ENCODE measurements around the gene ALCAM. TPM values are rescaled to one million over a fixed set of nuclear protein-coding genes. Genes with fewer than 3 reads are reported as not detected.
A peak's percentile ranks its signal among the peaks of the same experiment; 100 is the strongest.

ALCAM gene
- total and polyA plus RNA-seq, 4 donors, result 35.4 to 154 (median 80.7) TPM

DNA sequence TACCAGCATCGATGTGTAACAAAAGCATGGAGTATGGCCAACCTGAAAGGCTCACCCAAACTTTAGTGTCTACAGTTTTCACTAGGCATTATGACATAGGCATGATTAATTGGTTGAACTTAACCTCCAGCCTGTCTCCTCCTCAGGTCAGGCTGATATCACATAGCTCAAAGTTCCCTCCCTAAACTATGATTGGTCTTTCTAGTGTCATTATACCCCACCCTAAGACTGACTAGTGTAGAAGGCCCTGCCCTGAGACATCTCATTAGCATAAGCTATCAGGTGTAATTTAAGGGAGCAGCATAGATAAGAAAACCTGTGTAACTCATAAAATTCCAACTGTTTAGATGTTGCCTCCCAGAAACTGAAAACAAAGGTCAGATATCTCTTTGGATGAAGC is 195.2 kb downstream of the ALCAM start:
- no peaks in the 10 kb centered on the region for H3K9me3 ChIP-seq (ENCODE audit: control insufficient read depth, low read length)
- peaks cover 0 to 1% of the 10 kb centered on the region in 2 donors for H3K36me3 ChIP-seq (ENCODE audit: control insufficient read depth in 1 of 2, insufficient read depth in 2 of 2, low read length in 1 of 2)
- H3K27ac ChIP-seq (ENCODE audit: low read depth in 1 of 2, low read length in 2 of 2), result no peak overlapping the region
- no peaks in the 10 kb centered on the region for H3K27me3 ChIP-seq (ENCODE audit: control insufficient read depth in 1 of 2, insufficient read depth in 2 of 2, low read length in 1 of 2)
- intact Hi-C loops (cut with DNase I), result no loop called here
- DNase-seq, result no peak
- WGBS, 2 donors, result 94 to 95% methylated on average over 1 of the region's 1 CpG
- H3K4me1 ChIP-seq (ENCODE audit: control insufficient read depth in 1 of 2, insufficient read depth in 2 of 2, low read length in 2 of 2), result no peaks in the 10 kb centered on the region
- no peak for ATAC-seq (ENCODE audit: low FRiP score)
- no peak overlapping the region for H3K4me3 ChIP-seq (ENCODE audit: low read length in 2 of 2)

DNA sequence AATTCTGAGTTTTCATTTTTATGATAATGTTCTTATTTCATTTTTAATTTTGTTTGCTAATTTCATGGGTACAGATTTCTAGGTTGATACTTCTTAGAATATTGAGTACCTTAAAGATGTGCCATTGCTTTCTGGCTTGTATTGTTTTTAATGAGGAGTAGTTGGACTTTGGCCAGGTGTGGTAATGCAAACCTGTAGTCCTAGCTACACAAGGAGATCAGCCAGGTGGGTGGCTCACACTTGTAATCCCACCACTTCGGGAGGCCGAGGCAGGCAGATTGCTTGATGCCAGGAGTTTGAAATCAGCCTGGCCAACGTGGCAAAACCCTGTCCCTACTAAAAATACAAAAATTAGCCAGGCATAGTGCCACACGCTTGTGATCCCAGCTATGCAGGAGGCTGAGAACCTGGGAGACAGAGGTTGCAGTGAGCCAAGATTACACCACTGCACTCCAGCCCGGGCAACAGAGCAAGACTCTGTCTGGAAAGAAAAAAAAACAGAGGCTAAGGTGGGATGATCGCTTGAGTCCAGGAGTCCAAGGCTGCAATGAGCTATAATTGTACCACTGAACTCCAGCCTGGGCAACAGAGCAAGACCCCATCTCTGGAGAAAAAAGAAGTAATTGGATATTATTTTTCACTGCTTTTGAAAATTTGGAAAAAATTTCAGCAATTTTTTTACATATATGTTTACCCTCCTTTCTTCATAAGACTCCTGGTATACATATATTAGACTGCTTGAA is 198.0 kb downstream of the ALCAM start:
- H3K4me3 ChIP-seq (ENCODE audit: low read length in 2 of 2), result no peak overlapping the region
- intact Hi-C loops (cut with DNase I), result no loop called here
- H3K27me3 ChIP-seq (ENCODE audit: control insufficient read depth in 1 of 2, insufficient read depth in 2 of 2, low read length in 1 of 2), result no peaks in the 10 kb centered on the region
- H3K9me3 ChIP-seq (ENCODE audit: control insufficient read depth, low read length), result no peaks in the 10 kb centered on the region
- H3K36me3 ChIP-seq (ENCODE audit: control insufficient read depth in 1 of 2, insufficient read depth in 2 of 2, low read length in 1 of 2), result no peaks in the 10 kb centered on the region
- no peaks in the 10 kb centered on the region for H3K4me1 ChIP-seq (ENCODE audit: control insufficient read depth in 1 of 2, insufficient read depth in 2 of 2, low read length in 2 of 2)
- 28 to 34% methylated on average over 6 of the region's 6 CpGs for WGBS, 2 donors
- H3K27ac ChIP-seq (ENCODE audit: low read depth in 1 of 2, low read length in 2 of 2), result no peak overlapping the region
- DNase-seq (peak in 1 of 2 donors; percentile 37), ATAC-seq (ENCODE audit: low FRiP score) (no peak)

DNA sequence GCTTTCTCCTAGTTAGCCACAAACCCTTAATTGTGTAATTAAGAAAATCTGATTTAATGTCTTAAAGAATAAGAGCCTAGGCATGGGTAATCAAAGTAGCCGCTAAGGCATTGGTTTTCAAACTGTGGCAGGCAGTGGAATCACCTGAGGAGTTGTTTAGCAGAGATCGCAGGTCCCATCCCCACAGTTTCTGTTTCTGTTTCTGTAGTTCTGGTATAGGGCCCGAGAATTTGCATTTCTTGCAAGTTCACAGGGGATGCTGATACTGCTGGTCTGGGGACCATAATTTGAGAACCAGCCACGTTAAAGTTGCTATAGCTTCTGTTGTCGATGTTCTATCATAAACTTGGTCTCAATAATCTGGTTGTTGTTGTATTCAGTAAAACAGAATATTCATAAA is 204.3 kb downstream of the ALCAM start:
- WGBS, 2 donors, result 95% methylated on average over 5 of the region's 5 CpGs

DNA sequence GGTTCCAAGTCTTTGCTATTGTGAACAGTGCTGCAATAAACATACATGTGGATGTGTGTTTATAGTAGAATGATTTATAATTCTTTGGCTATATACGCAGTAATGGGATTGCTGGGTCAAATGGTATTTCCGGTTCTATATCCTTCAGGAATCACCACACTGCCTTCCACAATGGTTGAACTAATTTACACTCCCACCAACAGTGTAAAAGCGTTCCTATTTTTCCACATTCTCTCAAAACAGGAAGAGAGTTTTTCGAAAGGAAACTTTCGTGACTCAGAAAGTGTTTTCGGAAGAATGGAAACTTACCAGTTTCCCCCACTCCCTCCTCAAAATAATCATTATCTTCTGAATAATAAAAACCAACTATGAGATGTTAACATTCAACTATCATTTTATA is 205.8 kb downstream of the ALCAM start:
- intact Hi-C loops (cut with DNase I), result no loop called here
- Histone ChIP-seq H3K4me1 (ENCODE audit: control insufficient read depth in 1 of 2, insufficient read depth in 2 of 2, low read length in 2 of 2) (no peaks in the 10 kb centered on the region), H3K27me3 (ENCODE audit: control insufficient read depth in 1 of 2, insufficient read depth in 2 of 2, low read length in 1 of 2) (no peaks in the 10 kb centered on the region), H3K9me3 (ENCODE audit: control insufficient read depth, low read length) (no peaks in the 10 kb centered on the region), H3K36me3 (ENCODE audit: control insufficient read depth in 1 of 2, insufficient read depth in 2 of 2, low read length in 1 of 2) (peaks cover 0 to 5% of the 10 kb centered on the region in 2 donors), H3K27ac (ENCODE audit: low read depth in 1 of 2, low read length in 2 of 2) (no peak overlapping the region), H3K4me3 (ENCODE audit: low read length in 2 of 2) (no peak overlapping the region)
- ATAC-seq (ENCODE audit: low FRiP score) (no peak), DNase-seq (no peak)
- 94 to 96% methylated on average over 6 of the region's 6 CpGs for WGBS, 2 donors

More for the DNA sequence above, 204.3 kb downstream of the ALCAM start:
- Histone ChIP-seq H3K9me3 (ENCODE audit: control insufficient read depth, low read length) (no peaks in the 10 kb centered on the region), H3K36me3 (ENCODE audit: control insufficient read depth in 1 of 2, insufficient read depth in 2 of 2, low read length in 1 of 2) (peaks cover 0 to 5% of the 10 kb centered on the region in 2 donors), H3K4me1 (ENCODE audit: control insufficient read depth in 1 of 2, insufficient read depth in 2 of 2, low read length in 2 of 2) (no peaks in the 10 kb centered on the region), H3K27me3 (ENCODE audit: control insufficient read depth in 1 of 2, insufficient read depth in 2 of 2, low read length in 1 of 2) (no peaks in the 10 kb centered on the region), H3K4me3 (ENCODE audit: low read length in 2 of 2) (no peak overlapping the region), H3K27ac (ENCODE audit: low read depth in 1 of 2, low read length in 2 of 2) (no peak overlapping the region)
- DNase-seq (no peak), ATAC-seq (ENCODE audit: low FRiP score) (no peak)
- intact Hi-C loops (cut with DNase I), result no loop called here

DNA sequence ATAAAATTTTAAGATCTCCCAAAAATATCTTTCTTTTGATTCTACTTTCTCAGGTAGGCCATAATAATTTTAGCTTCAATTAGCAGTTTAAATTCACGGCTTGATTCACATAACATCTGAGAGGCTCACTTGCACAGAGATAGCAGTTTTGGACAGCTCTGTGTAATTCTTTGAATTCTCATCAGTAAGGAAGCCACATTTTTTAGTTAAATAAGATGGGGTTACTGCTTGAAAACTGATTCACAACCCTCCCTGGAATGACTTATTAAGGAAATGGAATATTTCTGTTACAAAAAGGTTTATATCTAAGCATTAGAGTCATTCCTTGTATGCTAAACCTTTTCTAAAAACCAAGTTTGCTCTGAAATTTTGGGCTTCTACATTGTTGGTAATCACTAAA is 212.7 kb downstream of the ALCAM start:
- no peaks in the 10 kb centered on the region for H3K9me3 ChIP-seq (ENCODE audit: control insufficient read depth, low read length)
- no peaks in the 10 kb centered on the region for H3K36me3 ChIP-seq (ENCODE audit: control insufficient read depth in 1 of 2, insufficient read depth in 2 of 2, low read length in 1 of 2)
- DNase-seq, result no peak
- H3K4me1 ChIP-seq (ENCODE audit: control insufficient read depth in 1 of 2, insufficient read depth in 2 of 2, low read length in 2 of 2), result no peaks in the 10 kb centered on the region
- no peaks in the 10 kb centered on the region for H3K27me3 ChIP-seq (ENCODE audit: control insufficient read depth in 1 of 2, insufficient read depth in 2 of 2, low read length in 1 of 2)
- intact Hi-C loops (cut with DNase I), result no loop called here
- no peak overlapping the region for H3K4me3 ChIP-seq (ENCODE audit: low read length in 2 of 2)
- H3K27ac ChIP-seq (ENCODE audit: low read depth in 1 of 2, low read length in 2 of 2), result no peak overlapping the region
- 85 to 87% methylated on average over 1 of the region's 1 CpG for WGBS, 2 donors
- ATAC-seq (ENCODE audit: low FRiP score), result no peak

DNA sequence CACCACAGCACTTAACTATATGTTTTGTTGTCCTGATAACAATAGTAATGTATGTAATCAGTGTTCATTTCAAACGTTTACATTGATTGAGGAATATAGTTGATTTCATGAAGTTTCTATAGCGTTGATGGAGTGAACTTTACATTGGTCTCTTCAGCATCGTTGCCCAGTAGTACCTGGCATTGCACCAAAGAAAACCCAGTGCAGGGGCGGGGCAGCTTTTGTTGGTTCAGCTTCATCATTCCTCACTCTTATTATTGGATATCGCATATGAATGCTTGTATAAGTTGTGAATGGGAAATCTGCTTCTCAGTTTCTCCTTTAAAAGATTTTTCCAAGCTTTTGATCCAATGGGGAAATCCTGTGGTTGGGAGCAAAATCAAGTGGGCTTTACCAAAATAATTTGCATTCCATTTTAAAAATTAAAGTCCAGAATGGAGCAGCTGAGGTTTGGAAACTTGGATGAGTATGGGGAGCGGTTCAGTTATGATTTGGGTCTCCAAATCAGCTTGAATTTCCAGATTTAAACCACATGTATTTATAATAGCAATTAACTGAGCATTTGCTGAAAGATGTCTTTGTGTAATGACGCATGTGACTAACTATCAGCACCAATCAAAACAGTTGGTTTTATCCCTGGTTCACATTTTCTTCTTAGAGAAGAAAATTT is 213.7 kb downstream of the ALCAM start:
- intact Hi-C loops (cut with DNase I), result no loop called here
- no peaks in the 10 kb centered on the region for H3K4me1 ChIP-seq (ENCODE audit: control insufficient read depth in 1 of 2, insufficient read depth in 2 of 2, low read length in 2 of 2)
- 49 to 50% methylated on average over 7 of the region's 7 CpGs for WGBS, 2 donors
- H3K36me3 ChIP-seq (ENCODE audit: control insufficient read depth in 1 of 2, insufficient read depth in 2 of 2, low read length in 1 of 2), result no peaks in the 10 kb centered on the region
- DNase-seq, result no peak
- H3K9me3 ChIP-seq (ENCODE audit: control insufficient read depth, low read length), result no peaks in the 10 kb centered on the region
- no peak for ATAC-seq (ENCODE audit: low FRiP score)
- no peaks in the 10 kb centered on the region for H3K27me3 ChIP-seq (ENCODE audit: control insufficient read depth in 1 of 2, insufficient read depth in 2 of 2, low read length in 1 of 2)
- no peak overlapping the region for H3K27ac ChIP-seq (ENCODE audit: low read depth in 1 of 2, low read length in 2 of 2)
- H3K4me3 ChIP-seq (ENCODE audit: low read length in 2 of 2), result no peak overlapping the region

DNA sequence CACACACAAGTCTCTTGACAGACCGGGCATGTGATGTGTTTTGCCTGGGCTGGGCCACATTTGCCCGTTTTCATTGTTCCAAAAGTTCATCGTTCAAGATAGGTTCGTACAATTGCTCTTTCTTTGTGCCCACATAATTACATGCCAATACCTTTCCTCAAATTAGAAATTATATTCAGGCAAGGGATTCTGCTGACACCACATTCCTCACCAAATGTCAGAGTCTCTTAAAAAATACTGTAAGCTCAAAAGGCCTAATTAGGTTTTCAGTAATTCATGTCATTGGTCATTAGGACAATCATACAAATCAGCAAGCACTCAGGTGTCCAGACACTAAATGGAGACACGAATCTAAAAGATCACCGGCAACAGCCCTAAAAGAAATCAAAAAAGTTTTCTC is 215.3 kb downstream of the ALCAM start:
- no peak overlapping the region for H3K27ac ChIP-seq (ENCODE audit: low read depth in 1 of 2, low read length in 2 of 2)

DNA sequence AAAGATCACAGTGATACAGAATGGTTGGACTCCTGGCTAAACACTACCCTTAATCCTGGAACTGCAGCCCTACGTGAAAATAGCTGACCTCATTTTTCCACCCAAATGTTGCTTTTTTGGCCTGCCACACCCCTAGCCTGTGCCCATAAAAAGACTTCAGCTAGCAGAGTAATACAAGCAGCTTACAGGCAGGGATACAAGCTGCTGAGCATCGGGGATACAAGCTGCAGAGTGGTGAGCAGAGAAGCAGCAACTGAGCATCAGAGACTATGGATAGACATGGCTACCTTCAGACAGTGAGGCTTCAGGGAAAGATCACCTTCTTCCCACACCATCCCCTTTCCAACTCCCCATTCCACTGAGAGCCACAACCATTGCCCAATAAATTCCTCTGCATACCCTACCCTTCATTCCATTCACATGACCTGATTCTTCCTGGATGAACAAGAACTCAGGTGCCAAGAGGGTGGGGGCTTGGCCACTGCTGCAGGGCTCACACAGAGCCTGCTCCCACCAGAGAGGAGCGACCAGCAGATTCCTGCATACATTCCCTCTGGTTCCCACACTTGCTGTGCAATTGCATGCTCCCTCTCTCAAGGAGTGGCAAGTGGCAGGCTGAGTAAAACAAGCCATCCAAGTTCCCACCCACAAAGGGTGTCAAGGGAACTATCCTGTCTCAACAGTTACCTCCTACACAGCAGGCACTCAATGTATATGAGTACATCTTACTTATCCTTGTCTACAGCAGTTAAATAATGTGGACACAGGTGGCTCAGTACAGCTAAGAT is 217.5 kb downstream of the ALCAM start:
- Histone ChIP-seq H3K36me3 (ENCODE audit: control insufficient read depth in 1 of 2, insufficient read depth in 2 of 2, low read length in 1 of 2) (no peaks in the 10 kb centered on the region), H3K27me3 (ENCODE audit: control insufficient read depth in 1 of 2, insufficient read depth in 2 of 2, low read length in 1 of 2) (no peaks in the 10 kb centered on the region), H3K27ac (ENCODE audit: low read depth in 1 of 2, low read length in 2 of 2) (no peak overlapping the region), H3K4me3 (ENCODE audit: low read length in 2 of 2) (no peak overlapping the region), H3K9me3 (ENCODE audit: control insufficient read depth, low read length) (no peaks in the 10 kb centered on the region), H3K4me1 (ENCODE audit: control insufficient read depth in 1 of 2, insufficient read depth in 2 of 2, low read length in 2 of 2) (no peaks in the 10 kb centered on the region)
- ATAC-seq (ENCODE audit: low FRiP score) (no peak), DNase-seq (no peak)
- intact Hi-C loops (cut with DNase I), result no loop called here
- WGBS, 2 donors, result 60 to 73% methylated on average over 3 of the region's 3 CpGs

More for the DNA sequence above, 215.3 kb downstream of the ALCAM start:
- intact Hi-C loops (cut with DNase I), result no loop called here
- Histone ChIP-seq H3K4me3 (ENCODE audit: low read length in 2 of 2) (no peak overlapping the region), H3K27me3 (ENCODE audit: control insufficient read depth in 1 of 2, insufficient read depth in 2 of 2, low read length in 1 of 2) (no peaks in the 10 kb centered on the region), H3K4me1 (ENCODE audit: control insufficient read depth in 1 of 2, insufficient read depth in 2 of 2, low read length in 2 of 2) (no peaks in the 10 kb centered on the region), H3K9me3 (ENCODE audit: control insufficient read depth, low read length) (no peaks in the 10 kb centered on the region), H3K36me3 (ENCODE audit: control insufficient read depth in 1 of 2, insufficient read depth in 2 of 2, low read length in 1 of 2) (no peaks in the 10 kb centered on the region)
- ATAC-seq (ENCODE audit: low FRiP score), result no peak
- WGBS, 2 donors, result 91 to 93% methylated on average over 6 of the region's 6 CpGs
- DNase-seq, result no peak
